SK-N-SH (cell line): ENCODE data around the gene PLAAT5. TPM values are rescaled to one million over a fixed set of nuclear protein-coding genes. Genes with fewer than 3 reads are reported as not detected.

ENCODE experiments used
- CTCF ChIA-PET: fragments of 300-600, 350-600 bp; formaldehyde crosslinking; extraction: SDS; loops from one replicate; lab custom pipeline; 2021; lab: Yijun Ruan, JAX
- POLR2A ChIA-PET: fragments of 350-600 bp; sonication (Branson Sonifier 250); formaldehyde crosslinking; extraction: SDS; loops from one replicate; lab custom pipeline; 2020; ENCODE audit warnings: antibody characterized with exemption, inconsistent platforms; lab: Yijun Ruan, JAX
- DNase-seq: peaks from one replicate; pipeline ENCODE4 v3.0.0; 2012
- H2AFZ ChIP-seq: fragments of 200-600 bp; sonication (generic); 2 replicates; pipeline ENCODE4 v1.8.1; 2016; ENCODE audit warnings: antibody characterized with exemption, mild to moderate bottlenecking, low read depth
- H3F3A ChIP-seq: fragments of 200-600 bp; sonication (generic); replicated peaks from 2 replicates; pipeline ENCODE3; 2016; ENCODE audit warnings: antibody characterized with exemption, mild to moderate bottlenecking; ENCODE audit not compliant: insufficient read depth
- H3K27ac ChIP-seq, 2 experiments: fragments of 200-500 bp in 1 of 2; fragments of 200-600 bp in 1 of 2; sonication (Bioruptor generic) in 1 of 2; sonication (generic), shearing (Covaris generic) in 1 of 2; 2 replicates each; pipeline versions ENCODE4 v1.5.1 to v1.6.1; 2014 to 2016; ENCODE audit warnings: low read depth in 2 of 2, inconsistent platforms in 1 of 2, low read length in 1 of 2, mild to moderate bottlenecking in 1 of 2, mixed read lengths in 1 of 2
- H3K27me3 ChIP-seq: fragments of 200-600 bp; sonication (generic), shearing (Covaris generic); 2 replicates; pipeline ENCODE4 v1.6.1; 2016; ENCODE audit warnings: mixed run types; ENCODE audit not compliant: insufficient read depth
- H3K36me3 ChIP-seq, 2 experiments: fragments of 200-500 bp in 1 of 2; fragments of 200-600 bp in 1 of 2; sonication (Bioruptor generic) in 1 of 2; sonication (generic) in 1 of 2; replicated peaks in 1 of 2; 2 replicates each; pipeline versions ENCODE3 to v1.5.1; 2014 to 2016; ENCODE audit warnings: low read length in 1 of 2, mild to moderate bottlenecking in 1 of 2; ENCODE audit not compliant: insufficient read depth in 2 of 2, control insufficient read depth in 1 of 2
- H3K4me1 ChIP-seq, 2 experiments: fragments of 200-500 bp in 1 of 2; fragments of 200-600 bp in 1 of 2; sonication (Bioruptor generic) in 1 of 2; sonication (generic), shearing (Covaris generic) in 1 of 2; 2 replicates each; pipeline versions ENCODE4 v1.5.1 to v1.6.1; 2014 to 2016; ENCODE audit warnings: low read depth in 1 of 2, low read length in 1 of 2, mixed run types in 1 of 2; ENCODE audit not compliant: insufficient read depth in 2 of 2, control insufficient read depth in 1 of 2
- H3K4me2 ChIP-seq: fragments of 200-600 bp; sonication (generic), shearing (Covaris generic); 2 replicates; pipeline ENCODE4 v1.6.1; 2017; ENCODE audit warnings: mixed run types
- H3K4me3 ChIP-seq, 2 experiments: fragments of 200-500 bp in 1 of 2; fragments of 200-600 bp in 1 of 2; sonication (Bioruptor generic) in 1 of 2; sonication (generic), shearing (Covaris generic) in 1 of 2; 2 replicates each; pipeline versions ENCODE4 v1.5.1 to v1.8.1; 2014 to 2016; ENCODE audit warnings: low read depth in 2 of 2, inconsistent platforms in 1 of 2, low read length in 1 of 2, mild to moderate bottlenecking in 1 of 2, mixed read lengths in 1 of 2, moderate library complexity in 1 of 2
- H3K79me2 ChIP-seq: fragments of 200-600 bp; sonication (generic); 2 replicates; pipeline ENCODE4 v1.8.1; 2017; ENCODE audit warnings: mild to moderate bottlenecking; ENCODE audit not compliant: insufficient read depth
- H3K9ac ChIP-seq: fragments of 200-600 bp; sonication (generic); 2 replicates; pipeline ENCODE4 v1.6.1; 2017; ENCODE audit warnings: mixed run types
- H3K9me2 ChIP-seq: fragments of 200-600 bp; sonication (generic); 2 replicates; pipeline ENCODE4 v1.6.1; 2017; ENCODE audit warnings: mixed run types
- H3K9me3 ChIP-seq: fragments of 200-600 bp; sonication (generic); 2 replicates; pipeline ENCODE4 v1.6.1; 2017; ENCODE audit warnings: mixed run types, mild to moderate bottlenecking, moderate library complexity
- H4K20me1 ChIP-seq: fragments of 200-600 bp; sonication (generic); 2 replicates; pipeline ENCODE4 v1.6.1; 2017; ENCODE audit warnings: mild to moderate bottlenecking, mixed run types; ENCODE audit not compliant: insufficient read depth
- CHD2 ChIP-seq: fragments of 150-350 bp; IDR thresholded peaks from 2 replicates; pipeline ENCODE4 v1.6.1; 2018; ENCODE audit warnings: low read length; ENCODE audit not compliant: partially characterized antibody
- GABPA ChIP-seq: IDR thresholded peaks from 2 replicates; pipeline ENCODE4 v1.4.0; 2012; ENCODE audit warnings: low read depth, mild to moderate bottlenecking
- JUND ChIP-seq: IDR thresholded peaks from 2 replicates; pipeline ENCODE4 v1.4.0; 2012
- MAX ChIP-seq: IDR thresholded peaks from 2 replicates; pipeline ENCODE4 v1.4.0; 2012; ENCODE audit warnings: low read depth
- RCOR1 ChIP-seq: fragments of 150-350 bp; IDR thresholded peaks from 2 replicates; pipeline ENCODE4 v1.6.1; 2017; ENCODE audit warnings: antibody characterized with exemption, low read length
- YY1 ChIP-seq: IDR thresholded peaks from 2 replicates; pipeline ENCODE4 v1.4.0; 2012; ENCODE audit warnings: low read depth, mild to moderate bottlenecking
- WGBS: methylation state at CpG from one replicate; pipeline ENCODE4 v1.1.6; 2017; ENCODE audit warnings: low lambda C conversion rate; 5-methylcytosine and 5-hydroxymethylcytosine counted together
- polyA plus RNA-seq, 3 experiments: library from polyadenylated mRNA; depleted of rRNA; stranded (reverse); fragments of >200 nt; gene quantifications; 2 replicates each; pipeline ENCODE4 v1.2.3, GENCODE V29; 2012
- TF ChIP-seq, protein P1 (sequence below): IDR thresholded peaks from 2 replicates; pipeline ENCODE4 v1.4.0; 2012; ENCODE audit warnings: low read depth, borderline replicate concordance
- TF ChIP-seq, protein P2 (sequence below): fragments of 200-600 bp; sonication (generic); IDR thresholded peaks from 2 replicates; pipeline ENCODE4 v1.6.1; 2017; ENCODE audit warnings: antibody characterized with exemption, mild to moderate bottlenecking, moderate library complexity

Gene PLAAT5
- polyA plus RNA-seq, 1 of the 3 experiments (the other 2 are of a cell fraction): not detected

DNA sequence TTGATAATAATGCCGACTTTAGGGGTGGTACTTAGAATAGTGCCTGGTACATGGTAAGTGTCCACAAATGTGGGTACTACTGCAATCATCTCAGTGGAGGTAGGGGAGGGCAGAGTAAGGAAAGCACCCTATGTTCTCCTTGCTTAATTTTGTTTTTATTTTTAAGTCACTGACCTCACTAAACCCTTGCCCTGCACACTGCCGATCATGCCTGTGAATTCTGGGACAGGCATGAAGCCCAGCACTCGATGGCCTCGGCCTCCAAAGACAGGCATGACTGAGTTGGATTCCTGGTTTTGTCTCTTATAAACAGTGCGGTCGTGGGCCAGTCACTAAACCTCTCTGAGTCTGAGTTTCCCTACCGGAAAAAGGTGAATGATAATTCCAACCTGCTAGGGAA, 21.8 kb upstream of the PLAAT5 start (continued):
- TF ChIP-seq, protein P1, sequence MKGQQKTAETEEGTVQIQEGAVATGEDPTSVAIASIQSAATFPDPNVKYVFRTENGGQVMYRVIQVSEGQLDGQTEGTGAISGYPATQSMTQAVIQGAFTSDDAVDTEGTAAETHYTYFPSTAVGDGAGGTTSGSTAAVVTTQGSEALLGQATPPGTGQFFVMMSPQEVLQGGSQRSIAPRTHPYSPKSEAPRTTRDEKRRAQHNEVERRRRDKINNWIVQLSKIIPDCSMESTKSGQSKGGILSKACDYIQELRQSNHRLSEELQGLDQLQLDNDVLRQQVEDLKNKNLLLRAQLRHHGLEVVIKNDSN: no peak
- TF ChIP-seq YY1 (no peak), GABPA (no peak)
- TF ChIP-seq, protein P2, sequence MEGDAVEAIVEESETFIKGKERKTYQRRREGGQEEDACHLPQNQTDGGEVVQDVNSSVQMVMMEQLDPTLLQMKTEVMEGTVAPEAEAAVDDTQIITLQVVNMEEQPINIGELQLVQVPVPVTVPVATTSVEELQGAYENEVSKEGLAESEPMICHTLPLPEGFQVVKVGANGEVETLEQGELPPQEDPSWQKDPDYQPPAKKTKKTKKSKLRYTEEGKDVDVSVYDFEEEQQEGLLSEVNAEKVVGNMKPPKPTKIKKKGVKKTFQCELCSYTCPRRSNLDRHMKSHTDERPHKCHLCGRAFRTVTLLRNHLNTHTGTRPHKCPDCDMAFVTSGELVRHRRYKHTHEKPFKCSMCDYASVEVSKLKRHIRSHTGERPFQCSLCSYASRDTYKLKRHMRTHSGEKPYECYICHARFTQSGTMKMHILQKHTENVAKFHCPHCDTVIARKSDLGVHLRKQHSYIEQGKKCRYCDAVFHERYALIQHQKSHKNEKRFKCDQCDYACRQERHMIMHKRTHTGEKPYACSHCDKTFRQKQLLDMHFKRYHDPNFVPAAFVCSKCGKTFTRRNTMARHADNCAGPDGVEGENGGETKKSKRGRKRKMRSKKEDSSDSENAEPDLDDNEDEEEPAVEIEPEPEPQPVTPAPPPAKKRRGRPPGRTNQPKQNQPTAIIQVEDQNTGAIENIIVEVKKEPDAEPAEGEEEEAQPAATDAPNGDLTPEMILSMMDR: no peak

DNA sequence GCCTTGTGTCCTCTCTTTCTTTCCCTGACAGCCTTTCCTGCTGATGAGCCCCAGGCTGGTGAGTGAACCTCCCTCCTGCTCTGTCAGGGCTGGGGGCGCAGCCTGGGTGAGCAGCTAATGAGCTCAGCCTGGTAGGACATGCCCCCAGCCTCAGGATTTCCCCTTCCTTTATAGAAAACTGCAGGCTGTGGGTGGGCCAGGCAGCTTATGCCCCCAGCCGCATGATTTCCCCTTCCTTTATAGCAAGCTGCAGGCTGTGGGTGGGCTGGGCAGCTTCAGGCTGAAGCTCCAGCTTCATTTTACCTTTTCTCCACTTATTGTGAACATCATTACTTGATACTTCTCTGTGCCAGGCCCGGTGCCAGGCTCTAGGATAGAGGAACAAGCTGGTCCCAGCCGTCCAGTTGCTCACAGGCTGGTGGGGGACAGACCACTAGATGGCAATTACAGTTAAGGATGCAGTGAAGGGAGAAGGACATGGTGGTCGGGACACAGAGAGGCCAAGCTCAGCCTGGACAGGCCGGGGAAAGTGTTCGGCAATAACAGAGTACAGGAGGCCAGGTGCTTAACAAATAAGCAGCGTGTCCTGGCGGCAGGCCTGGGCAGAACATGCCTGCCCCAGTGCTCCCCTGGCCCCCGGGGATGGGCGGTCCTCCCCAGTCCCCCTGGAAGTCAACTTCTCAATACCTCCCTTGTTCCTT, 20.2 kb upstream of the PLAAT5 start:
- Histone ChIP-seq H3K27me3 (no peaks in the 10 kb centered on the region; the same call in 1 of the 2 replicates), H3K79me2 (no peaks in the 10 kb centered on the region)
- no peak for TF ChIP-seq CHD2
- TF ChIP-seq, all 33 proteins: peak for 0
- H3K4me2 ChIP-seq: no peak overlapping the region
- no peak overlapping the region for H3K9ac ChIP-seq
- no peaks in the 10 kb centered on the region for H3K36me3 ChIP-seq
- WGBS: 82% methylated on average over 8 of the region's 11 CpGs
- no peak overlapping the region for H3K4me3 ChIP-seq
- H3K9me2 ChIP-seq: no peaks in the 10 kb centered on the region
- H3F3A ChIP-seq: no peaks in the 10 kb centered on the region
- no peaks in the 10 kb centered on the region for H3K9me3 ChIP-seq
- peaks cover 0 to 3% of the 10 kb centered on the region in 2 experiments; a peak in 1 of 4 replicates for H3K4me1 ChIP-seq
- no peak overlapping the region for H3K27ac ChIP-seq
- CTCF ChIA-PET: interaction anchor here (2.2 to 2.7 kb wide), 2 partner anchors 9 to 32 kb away, joined by 10 read pairs; no protein-coding TSS in a partner anchor
- no peaks in the 10 kb centered on the region for H4K20me1 ChIP-seq
- no peak overlapping the region for H2AFZ ChIP-seq
- no peak for DNase-seq
- POLR2A ChIA-PET: no interaction called here

GRCh38 chr11:63510360-63511047, 19.5 kb upstream of the PLAAT5 start:
- ChIA-PET POLR2A (no interaction called here), CTCF (interaction anchor here (2.2 to 2.7 kb wide), 2 partner anchors 10 to 31 kb away, joined by 10 read pairs; no protein-coding TSS in a partner anchor)
- H3K9me2 ChIP-seq: no peaks in the 10 kb centered on the region
- no peaks in the 10 kb centered on the region; the same call in 1 of the 2 replicates for H3K27me3 ChIP-seq
- H3K36me3 ChIP-seq: no peaks in the 10 kb centered on the region
- H3K4me1 ChIP-seq: peaks cover 0 to 3% of the 10 kb centered on the region in 2 experiments; a peak in 1 of 4 replicates
- H3K4me3 ChIP-seq: no peak overlapping the region
- H2AFZ ChIP-seq: no peak overlapping the region
- no peak for TF ChIP-seq JUND
- no peak for TF ChIP-seq MAX
- no peak for TF ChIP-seq GABPA
- TF ChIP-seq RCOR1: no peak
- TF ChIP-seq, protein P2: no peak
- TF ChIP-seq YY1: no peak
- 71% methylated on average over 6 of the region's 7 CpGs for WGBS
- H3K9ac ChIP-seq: no peak overlapping the region
- H3K9me3 ChIP-seq: no peaks in the 10 kb centered on the region
- H3K79me2 ChIP-seq: no peaks in the 10 kb centered on the region
- H3K27ac ChIP-seq: no peak overlapping the region
- H3K4me2 ChIP-seq: no peak overlapping the region
- no peak for DNase-seq
- no peaks in the 10 kb centered on the region for H3F3A ChIP-seq
- no peaks in the 10 kb centered on the region for H4K20me1 ChIP-seq
